H9 (cell line): ENCODE results near the gene CDH15. TPM values are rescaled to one million over a fixed set of nuclear protein-coding genes. Genes with fewer than 3 reads are reported as not detected.

Experiments used
- DNase-seq: peaks from one replicate; pipeline ENCODE4 v3.0.0-alpha.2; 2017
- H2AFZ ChIP-seq: one replicate; pipeline ENCODE4 v1.6.1; 2013; ENCODE audit warnings: mild to moderate bottlenecking, low read length, control low read depth, moderate library complexity
- H2AK5ac ChIP-seq: 2 replicates; pipeline ENCODE4 v1.6.1; 2013; ENCODE audit warnings: low read length, control low read depth, mixed read lengths; ENCODE audit not compliant: insufficient read length
- H2BK120ac ChIP-seq: one replicate; pipeline ENCODE4 v1.6.1; 2013; ENCODE audit warnings: low read depth, mild to moderate bottlenecking, low read length, control low read depth, inconsistent platforms; ENCODE audit not compliant: poor library complexity, severe bottlenecking
- H2BK12ac ChIP-seq: 2 replicates; pipeline ENCODE4 v1.6.1; 2013; ENCODE audit warnings: low read length, control low read depth, mixed read lengths, low read depth; ENCODE audit not compliant: insufficient read length
- H2BK15ac ChIP-seq: 2 replicates; pipeline ENCODE4 v1.6.1; 2013; ENCODE audit warnings: low read depth, low read length, control low read depth
- H2BK20ac ChIP-seq: one replicate; pipeline ENCODE4 v1.6.1; 2013; ENCODE audit warnings: low read depth, mild to moderate bottlenecking, low read length, control low read depth, inconsistent platforms; ENCODE audit not compliant: poor library complexity, severe bottlenecking
- H2BK5ac ChIP-seq: 2 replicates; pipeline ENCODE4 v1.6.1; 2013; ENCODE audit warnings: low read length, control low read depth, mixed read lengths; ENCODE audit not compliant: insufficient read length
- H3K14ac ChIP-seq: 2 replicates; pipeline ENCODE4 v1.6.1; 2013; ENCODE audit warnings: low read length, control low read depth; ENCODE audit not compliant: insufficient read depth
- H3K18ac ChIP-seq: 2 replicates; pipeline ENCODE4 v1.6.1; 2013; ENCODE audit warnings: low read depth, mild to moderate bottlenecking, mixed read lengths, low read length, control low read depth; ENCODE audit not compliant: insufficient read length
- H3K23ac ChIP-seq: 2 replicates; pipeline ENCODE4 v1.6.1; 2013; ENCODE audit warnings: low read length, control low read depth, mixed read lengths, low read depth; ENCODE audit not compliant: insufficient read length
- H3K23me2 ChIP-seq: 2 replicates; pipeline ENCODE4 v1.6.1; 2013; ENCODE audit warnings: low read depth, mild to moderate bottlenecking, mixed read lengths, low read length, control low read depth; ENCODE audit not compliant: insufficient read length, poor library complexity, severe bottlenecking
- H3K27ac ChIP-seq: 2 replicates; pipeline ENCODE4 v1.5.1; 2013; ENCODE audit warnings: low read length, control low read depth, mixed read lengths, low read depth; ENCODE audit not compliant: insufficient read length
- H3K27me3 ChIP-seq: 2 replicates; pipeline ENCODE4 v1.6.1; 2013; ENCODE audit warnings: low read length, control low read depth, inconsistent platforms; ENCODE audit not compliant: insufficient read depth
- H3K4ac ChIP-seq: 2 replicates; pipeline ENCODE4 v1.6.1; 2013; ENCODE audit warnings: low read depth, mild to moderate bottlenecking, control low read depth, inconsistent platforms, low read length, moderate library complexity
- H3K4me1 ChIP-seq: 2 replicates; pipeline ENCODE4 v1.6.1; 2013; ENCODE audit warnings: low read length, control low read depth, inconsistent platforms; ENCODE audit not compliant: insufficient read depth
- H3K4me2 ChIP-seq: 2 replicates; pipeline ENCODE4 v1.6.1; 2013; ENCODE audit warnings: low read length, control low read depth, mixed read lengths; ENCODE audit not compliant: insufficient read length, insufficient read depth
- H3K56ac ChIP-seq: 2 replicates; pipeline ENCODE4 v1.6.1; 2013; ENCODE audit warnings: low read depth, mild to moderate bottlenecking, mixed read lengths, low read length, control low read depth; ENCODE audit not compliant: insufficient read length
- H3K79me1 ChIP-seq: 2 replicates; pipeline ENCODE4 v1.6.1; 2013; ENCODE audit warnings: low read depth, mild to moderate bottlenecking, moderate library complexity, low read length, control low read depth, inconsistent platforms; ENCODE audit not compliant: insufficient read depth, poor library complexity, severe bottlenecking
- H3K79me2 ChIP-seq: 2 replicates; pipeline ENCODE4 v1.6.1; 2013; ENCODE audit warnings: low read length, control low read depth, inconsistent platforms; ENCODE audit not compliant: insufficient read depth
- H3K9ac ChIP-seq: 2 replicates; pipeline ENCODE4 v1.6.1; 2013; ENCODE audit warnings: low read length, control low read depth, mixed read lengths; ENCODE audit not compliant: insufficient read length; ENCODE audit errors: extremely low read depth
- H3K9me3 ChIP-seq: one replicate; pipeline ENCODE4 v1.6.1; 2013; ENCODE audit warnings: low read depth, low read length, inconsistent platforms; ENCODE audit not compliant: control insufficient read depth
- H3T11ph ChIP-seq: one replicate; pipeline ENCODE4 v1.6.1; 2013; ENCODE audit warnings: mild to moderate bottlenecking, low read length, control low read depth, inconsistent platforms
- H4K20me1 ChIP-seq: one replicate; pipeline ENCODE4 v1.6.1; 2013; ENCODE audit not compliant: control insufficient read depth, insufficient read length, insufficient read depth
- H4K5ac ChIP-seq: 2 replicates; pipeline ENCODE4 v1.6.1; 2013; ENCODE audit warnings: low read depth, mild to moderate bottlenecking, mixed read lengths, low read length, control low read depth; ENCODE audit not compliant: insufficient read length
- H4K8ac ChIP-seq: replicated peaks from 2 replicates; pipeline ENCODE4 v1.6.1; 2013; ENCODE audit warnings: low read length, control low read depth, mixed read lengths, low read depth; ENCODE audit not compliant: insufficient read length
- H4K91ac ChIP-seq: 2 replicates; pipeline ENCODE4 v1.6.1; 2013; ENCODE audit warnings: low read depth, mild to moderate bottlenecking, moderate library complexity, mixed read lengths, low read length, control low read depth; ENCODE audit not compliant: insufficient read length
- H3K27ac Mint-ChIP-seq, 3 experiments: 2 replicates in 2 of 3; 3 replicates in 1 of 3; pipeline ENCODE4 v1.8.0; 2020 to 2021; ENCODE audit warnings: mixed read lengths in 3 of 3, mild to moderate bottlenecking in 1 of 3, moderate library complexity in 1 of 3
- H3K27me3 Mint-ChIP-seq: 2 replicates; pipeline ENCODE4 v1.8.0; 2021; ENCODE audit warnings: low read depth, mild to moderate bottlenecking, moderate library complexity, mixed read lengths
- H3K36me3 Mint-ChIP-seq, 3 experiments: 2 replicates in 2 of 3; 3 replicates in 1 of 3; pipeline ENCODE4 v1.8.0; 2020 to 2021; ENCODE audit warnings: low read depth in 3 of 3, mixed read lengths in 3 of 3; ENCODE audit not compliant: insufficient read depth in 1 of 3
- H3K4me1 Mint-ChIP-seq, 2 experiments: 2 replicates each; pipeline ENCODE4 v1.8.0; 2020; ENCODE audit warnings: mixed read lengths in 2 of 2
- H3K4me3 Mint-ChIP-seq, 2 experiments: 2 replicates in 1 of 2; 3 replicates in 1 of 2; pipeline ENCODE4 v1.8.0; 2020 to 2021; ENCODE audit warnings: mild to moderate bottlenecking in 2 of 2, mixed read lengths in 2 of 2, moderate library complexity in 1 of 2
- H3K9me3 Mint-ChIP-seq, 2 experiments: 2 replicates in 1 of 2; 3 replicates in 1 of 2; pipeline ENCODE4 v1.8.0; 2020; ENCODE audit warnings: mild to moderate bottlenecking in 2 of 2, mixed read lengths in 2 of 2, moderate library complexity in 1 of 2
- CTCF ChIP-seq: fragments of 200-600 bp; sonication (generic); conservative IDR thresholded peaks from 3 replicates; pipeline ENCODE4 v1.8.0; 2021; ENCODE audit warnings: antibody characterized with exemption, mild to moderate bottlenecking
- WGBS: extraction: QIAGEN DNeasy Blood & Tissue Kit; methylation state at CpG from one replicate; pipeline ENCODE4 v1.1.7; 2013; ENCODE audit warnings: missing lambda C conversion rate, low lambda C conversion rate, mixed read lengths; ENCODE audit not compliant: insufficient read length; ENCODE audit errors: extremely low coverage; 5-methylcytosine and 5-hydroxymethylcytosine counted together
- total RNA-seq: library from RNA; stranded (reverse); gene quantifications from 2 replicates; pipeline ENCODE4 v1.2.1, GENCODE V29; 2021

CDH15 gene
- total RNA-seq, 1 experiment from 2014 or later, result 0.28 TPM

- Histone ChIP-seq H2BK15ac (no peak overlapping the region), H3K9ac (no peak overlapping the region), H3K79me1 (no peaks in the 10 kb centered on the region), H3K23me2 (no peaks in the 10 kb centered on the region), H4K91ac (no peak overlapping the region), H4K20me1 (no peaks in the 10 kb centered on the region), H3K4me2 (no peak overlapping the region), H2AFZ (no peak overlapping the region), H3K9me3 (no peaks in the 10 kb centered on the region), H3K18ac (no peak overlapping the region), H3K23ac (no peak overlapping the region), H4K5ac (no peak overlapping the region), H3K27me3 (no peaks in the 10 kb centered on the region), H2BK120ac (no peak overlapping the region), H3T11ph (no peak overlapping the region), H3K56ac (no peak overlapping the region), H2BK12ac (no peak overlapping the region), H4K8ac (no peak overlapping the region), H3K4me1 (no peaks in the 10 kb centered on the region), H2BK5ac (no peak overlapping the region), H3K14ac (no peak overlapping the region), H3K4ac (no peak overlapping the region), H3K27ac (no peak overlapping the region), H2BK20ac (no peak overlapping the region), H2AK5ac (no peak overlapping the region), H3K79me2 (no peaks in the 10 kb centered on the region)
- Mint-ChIP-seq H3K9me3 (peaks cover 11 to 16% of the 10 kb centered on the region in 2 experiments), H3K4me1 (no peaks in the 10 kb centered on the region), H3K4me3 (no peak overlapping the region), H3K36me3 (no peaks in the 10 kb centered on the region; a peak in 1 of 7 replicates), H3K27me3 (peaks cover 25% of the 10 kb centered on the region), H3K27ac (no peak overlapping the region; a peak in 1 of 7 replicates)
- WGBS, result no CpG with 5 or more reads among the region's 12 CpGs
- DNase-seq, result no peak
- TF ChIP-seq CTCF, result no peak
These were observed 13.8 kb upstream of the CDH15 start for GRCh38 chr16:89157778-89158177.
